GM06990 (cell line): ENCODE results near the gene ADAT3.

ENCODE experiments used
- DNase-seq: peaks from one replicate; pipeline ENCODE4 v3.0.0-alpha.2; 2011; ENCODE audit not compliant: insufficient read length; ENCODE audit errors: extremely low read depth
- H3K27me3 ChIP-seq: replicated peaks from 2 replicates; pipeline ENCODE4 v1.6.0; 2011; ENCODE audit warnings: low read length; ENCODE audit not compliant: control insufficient read depth, insufficient read depth
- H3K36me3 ChIP-seq: 2 replicates; pipeline ENCODE4 v1.5.1; 2011; ENCODE audit warnings: low read length; ENCODE audit not compliant: control insufficient read depth, insufficient read depth
- H3K4me3 ChIP-seq: replicated peaks from 2 replicates; pipeline ENCODE4 v1.5.1; 2011; ENCODE audit warnings: low read depth, mild to moderate bottlenecking, control low read depth, low read length
- TF ChIP-seq, protein P1 (sequence below): IDR thresholded peaks from 2 replicates; pipeline ENCODE4 v1.5.1; 2011; ENCODE audit warnings: low read length, control low read depth, mild to moderate bottlenecking, inconsistent platforms; ENCODE audit not compliant: insufficient read depth, poor library complexity, severe bottlenecking

The ADAT3 gene

DNA sequence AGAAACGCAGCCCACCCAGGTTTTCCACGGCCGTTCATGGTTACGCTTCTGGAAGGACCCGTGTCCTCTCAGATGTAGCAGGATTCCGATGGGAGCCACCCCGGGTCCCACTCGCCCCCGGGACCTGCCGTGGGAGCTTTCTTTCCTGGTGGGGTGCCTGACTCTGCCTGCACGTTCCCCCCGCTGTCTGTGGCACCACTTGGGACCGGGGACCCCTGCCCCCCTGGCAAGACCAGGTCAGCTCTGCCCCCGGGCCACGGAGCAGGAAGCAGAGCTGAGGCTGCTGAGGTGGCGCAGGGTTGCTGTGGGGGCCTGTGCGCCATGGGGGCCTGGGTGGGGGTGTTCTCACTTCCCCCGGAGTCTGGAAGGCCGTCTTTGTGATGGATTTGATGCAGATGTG, 47.8 kb downstream of the ADAT3 start:
- Histone ChIP-seq H3K36me3 (peaks cover 19% of the 10 kb centered on the region), H3K4me3 (no peak overlapping the region), H3K27me3 (no peaks in the 10 kb centered on the region)
- no peak for DNase-seq
- TF ChIP-seq, protein P1, sequence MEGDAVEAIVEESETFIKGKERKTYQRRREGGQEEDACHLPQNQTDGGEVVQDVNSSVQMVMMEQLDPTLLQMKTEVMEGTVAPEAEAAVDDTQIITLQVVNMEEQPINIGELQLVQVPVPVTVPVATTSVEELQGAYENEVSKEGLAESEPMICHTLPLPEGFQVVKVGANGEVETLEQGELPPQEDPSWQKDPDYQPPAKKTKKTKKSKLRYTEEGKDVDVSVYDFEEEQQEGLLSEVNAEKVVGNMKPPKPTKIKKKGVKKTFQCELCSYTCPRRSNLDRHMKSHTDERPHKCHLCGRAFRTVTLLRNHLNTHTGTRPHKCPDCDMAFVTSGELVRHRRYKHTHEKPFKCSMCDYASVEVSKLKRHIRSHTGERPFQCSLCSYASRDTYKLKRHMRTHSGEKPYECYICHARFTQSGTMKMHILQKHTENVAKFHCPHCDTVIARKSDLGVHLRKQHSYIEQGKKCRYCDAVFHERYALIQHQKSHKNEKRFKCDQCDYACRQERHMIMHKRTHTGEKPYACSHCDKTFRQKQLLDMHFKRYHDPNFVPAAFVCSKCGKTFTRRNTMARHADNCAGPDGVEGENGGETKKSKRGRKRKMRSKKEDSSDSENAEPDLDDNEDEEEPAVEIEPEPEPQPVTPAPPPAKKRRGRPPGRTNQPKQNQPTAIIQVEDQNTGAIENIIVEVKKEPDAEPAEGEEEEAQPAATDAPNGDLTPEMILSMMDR = no peak

DNA sequence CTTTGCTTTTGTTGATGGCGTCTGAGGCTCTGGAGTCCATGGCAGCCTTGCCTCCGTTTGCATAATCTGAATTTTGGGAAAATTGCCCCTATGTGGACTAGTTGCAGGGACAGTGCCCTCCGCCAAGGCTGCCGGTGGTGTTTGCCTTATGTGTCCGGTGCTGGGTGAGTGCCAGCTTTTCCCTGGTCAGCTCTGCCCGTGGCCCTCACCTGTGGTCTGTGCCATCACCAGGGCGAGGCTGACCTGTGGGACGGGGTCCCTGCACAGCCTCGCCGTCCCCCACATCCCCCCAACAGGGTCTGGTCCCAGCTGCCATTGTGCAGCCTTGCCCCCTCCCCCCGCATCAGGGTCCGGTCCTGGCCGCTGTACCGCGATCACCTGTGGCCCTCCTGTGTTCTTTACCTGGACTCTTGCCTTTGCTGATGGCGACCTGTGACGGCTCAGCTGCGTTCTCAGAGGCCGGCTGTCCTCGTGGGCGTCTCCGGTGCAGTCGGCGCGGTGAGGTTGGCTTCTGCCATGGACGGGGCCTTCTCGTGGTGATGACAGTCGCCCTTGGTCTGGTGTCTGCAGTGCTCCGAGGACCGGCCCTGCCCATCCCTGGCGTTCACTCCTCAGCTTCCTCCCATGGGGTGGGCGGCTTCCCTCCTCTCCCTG, 48.4 kb downstream of the ADAT3 start:
- peaks cover 19% of the 10 kb centered on the region for H3K36me3 ChIP-seq
- TF ChIP-seq, protein P1 = no peak

DNA sequence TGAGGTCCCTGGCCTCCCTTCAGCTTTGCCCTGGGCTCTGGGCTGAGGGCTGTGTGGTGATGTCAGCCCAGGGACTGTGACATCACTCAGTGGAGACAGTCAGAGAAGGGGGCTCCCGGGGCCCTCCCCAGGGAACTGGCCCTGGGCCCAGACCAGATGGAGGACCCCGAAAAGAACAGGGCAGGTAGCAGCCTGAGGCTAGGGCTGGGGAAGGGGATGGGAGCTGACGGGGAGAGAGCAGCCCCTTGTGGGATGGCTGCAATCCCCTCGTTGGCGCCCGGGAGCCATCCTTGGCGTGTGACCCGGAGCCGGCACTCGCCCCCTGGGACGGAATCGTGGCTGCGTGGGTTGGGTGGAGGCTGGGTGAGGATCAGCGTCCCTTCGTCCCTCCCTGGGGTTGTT, 49.3 kb downstream of the ADAT3 start:
- TF ChIP-seq, protein P1 = no peak
- DNase-seq = no peak
- Histone ChIP-seq H3K36me3 (peaks cover 19% of the 10 kb centered on the region), H3K4me3 (no peak overlapping the region), H3K27me3 (no peaks in the 10 kb centered on the region)

More for the DNA sequence above, 48.4 kb downstream of the ADAT3 start:
- H3K27me3 ChIP-seq = no peaks in the 10 kb centered on the region
- no peak for DNase-seq
- H3K4me3 ChIP-seq = no peak overlapping the region

- no peak for DNase-seq
- no peaks in the 10 kb centered on the region for H3K27me3 ChIP-seq
- no peak overlapping the region for H3K4me3 ChIP-seq
- peaks cover 16% of the 10 kb centered on the region for H3K36me3 ChIP-seq
- TF ChIP-seq, protein P1 = no peak
These were observed 50.2 kb downstream of the ADAT3 start for GRCh38 chr19:1955171-1956121.

DNA sequence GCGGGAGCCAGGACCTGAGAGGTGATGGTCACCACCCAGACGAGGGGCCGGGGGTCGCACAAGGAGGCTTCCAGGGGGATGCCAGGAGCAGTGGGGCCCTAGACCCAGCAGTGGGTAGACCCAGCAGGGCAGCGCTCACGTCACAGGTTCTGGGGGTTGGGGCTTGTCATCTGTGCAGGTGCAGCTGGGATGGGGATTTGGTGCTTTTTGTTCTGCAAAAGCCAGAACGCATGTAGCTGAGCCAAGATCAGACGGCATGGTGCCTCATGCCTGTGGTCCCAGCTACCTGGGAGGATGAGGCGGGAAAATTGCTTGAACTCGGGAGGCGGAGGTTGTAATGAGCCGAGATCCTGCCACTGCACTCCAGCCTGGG, 50.9 kb downstream of the ADAT3 start:
- H3K27me3 ChIP-seq = no peaks in the 10 kb centered on the region
- no peak for DNase-seq
- no peak overlapping the region for H3K4me3 ChIP-seq
- TF ChIP-seq, protein P1 = no peak
- peaks cover 16% of the 10 kb centered on the region for H3K36me3 ChIP-seq
